ENCODE data around the gene CCR9. TPM values are rescaled to one million over a fixed set of nuclear protein-coding genes. Genes with fewer than 3 reads are reported as not detected.

Gene CCR9
- total and polyA plus RNA-seq, 8 donors, result 0.12 TPM; not detected in 7

DNA sequence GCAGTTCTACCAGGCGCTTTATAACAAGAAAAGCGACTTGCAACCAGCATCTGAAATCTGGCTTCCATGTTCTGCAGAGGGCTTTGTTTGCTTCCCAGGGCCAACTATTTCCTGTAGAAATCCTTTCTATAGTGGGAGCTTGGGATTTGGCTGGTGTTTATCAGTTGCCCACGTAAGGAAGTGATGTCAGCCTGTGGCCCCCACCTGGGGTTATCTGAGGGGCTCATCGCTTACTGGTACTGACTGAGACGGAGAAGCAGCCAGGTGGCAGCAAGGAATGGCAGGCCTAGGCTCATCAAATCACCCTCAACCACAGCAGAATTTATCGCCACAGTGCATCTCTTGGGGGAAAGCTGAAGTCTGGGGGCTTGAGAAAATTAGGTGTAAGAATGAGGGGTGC, 14.6 kb upstream of the CCR9 start:
- H3K4me3 ChIP-seq, result no peak overlapping the region
- FAIRE-seq (no peak), ATAC-seq (no peak), DNase-seq (no peak)
- intact Hi-C loops (cut with DNase I), result no loop called here
- H3K4me1 ChIP-seq, result no peaks in the 10 kb centered on the region
- H3K9me3 ChIP-seq, result no peaks in the 10 kb centered on the region
- H3K27ac ChIP-seq, result no peak overlapping the region
- 83 to 87% methylated on average over 6 of the region's 6 CpGs for WGBS, 2 donors
- no peak for TF ChIP-seq CTCF (IDR thresholded peaks at IDR 0.05)
- no peaks in the 10 kb centered on the region for H3K27me3 ChIP-seq
- no peaks in the 10 kb centered on the region for H3K36me3 ChIP-seq

- intact Hi-C loops (cut with DNase I), result no loop called here
- FAIRE-seq, result no peak
Observed at GRCh38 chr3:45872569-45872968, 13.8 kb upstream of the CCR9 start.

DNA sequence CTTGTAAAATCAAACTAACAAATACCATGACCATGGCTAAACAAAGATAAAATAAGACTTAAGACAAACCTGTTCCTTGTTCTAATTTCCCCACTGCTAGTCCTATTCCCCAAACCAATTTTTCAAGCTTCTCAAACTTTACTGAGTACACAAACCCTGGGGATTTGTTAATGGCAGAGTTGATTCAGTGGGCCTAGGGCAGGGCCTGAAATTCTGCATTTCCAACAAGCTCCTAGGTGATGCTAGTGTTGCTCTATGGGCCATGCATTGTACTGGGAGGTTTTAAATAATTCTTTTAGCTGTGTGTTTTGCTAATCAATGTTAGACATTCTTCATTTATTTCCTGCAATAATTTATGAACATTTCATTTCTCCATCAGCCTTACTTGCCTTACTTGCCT, 13.3 kb upstream of the CCR9 start:
- Histone ChIP-seq H3K4me1 (no peaks in the 10 kb centered on the region), H3K27me3 (no peaks in the 10 kb centered on the region), H3K9me3 (no peaks in the 10 kb centered on the region), H3K36me3 (no peaks in the 10 kb centered on the region), H3K27ac (no peak overlapping the region), H3K4me3 (no peak overlapping the region)
- no peak for ATAC-seq
- intact Hi-C loops (cut with DNase I), result no loop called here
- no peak for DNase-seq
- FAIRE-seq, result no peak
- no peak for TF ChIP-seq CTCF (IDR thresholded peaks at IDR 0.05)

More at GRCh38 chr3:45872569-45872968, 13.8 kb upstream of the CCR9 start:
- no peak for ATAC-seq
- no peaks in the 10 kb centered on the region for H3K9me3 ChIP-seq
- H3K27me3 ChIP-seq, result no peaks in the 10 kb centered on the region
- H3K4me3 ChIP-seq, result no peak overlapping the region
- 70 to 91% methylated on average over 2 of the region's 2 CpGs for WGBS, 2 donors
- no peak for TF ChIP-seq CTCF (IDR thresholded peaks at IDR 0.05)
- H3K4me1 ChIP-seq, result no peaks in the 10 kb centered on the region
- no peak for DNase-seq
- no peaks in the 10 kb centered on the region for H3K36me3 ChIP-seq
- no peak overlapping the region for H3K27ac ChIP-seq

GRCh38 chr3:45873638-45874037, 12.7 kb upstream of the CCR9 start:
- Histone ChIP-seq H3K4me3 (no peak overlapping the region), H3K9me3 (no peaks in the 10 kb centered on the region), H3K27me3 (no peaks in the 10 kb centered on the region), H3K36me3 (no peaks in the 10 kb centered on the region), H3K27ac (no peak overlapping the region), H3K4me1 (no peaks in the 10 kb centered on the region)
- WGBS, 2 donors, result 82 to 85% methylated on average over 4 of the region's 4 CpGs
- TF ChIP-seq CTCF (IDR thresholded peaks at IDR 0.05), result no peak
- ATAC-seq (no peak), FAIRE-seq (no peak), DNase-seq (no peak)
- intact Hi-C loops (cut with DNase I), result no loop called here

DNA sequence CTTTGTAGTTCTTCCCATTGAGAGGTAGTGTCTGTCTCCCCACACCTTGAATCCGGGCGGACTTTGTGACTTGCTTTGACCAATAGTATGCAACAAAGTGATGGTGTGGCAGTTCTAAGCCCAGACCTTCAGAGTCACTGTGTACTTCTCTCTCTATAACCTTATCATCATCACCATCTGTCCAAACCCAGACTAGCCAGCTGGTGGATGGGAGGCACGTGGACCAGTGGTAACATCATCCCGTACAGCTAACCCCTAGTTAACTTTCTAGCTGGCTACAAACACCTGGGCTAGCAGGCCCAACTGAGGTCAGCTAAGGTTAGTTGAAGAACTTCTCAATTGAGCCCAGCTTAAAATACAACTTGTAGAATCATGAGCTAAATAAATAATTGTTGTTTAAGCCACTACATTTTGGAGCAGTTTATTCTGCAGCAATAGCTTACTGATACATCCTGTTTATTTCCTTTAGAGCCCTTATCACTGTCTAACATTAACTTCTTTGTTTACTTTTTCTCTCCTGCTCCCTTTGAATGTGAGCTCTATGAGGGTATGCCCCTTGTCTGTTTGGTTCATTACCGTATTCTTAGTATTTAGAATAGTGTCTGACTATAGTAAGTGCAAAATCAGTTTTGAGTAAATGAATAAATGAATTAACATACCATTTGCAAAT, 11.5 kb upstream of the CCR9 start:
- Histone ChIP-seq H3K36me3 (no peaks in the 10 kb centered on the region), H3K4me1 (no peaks in the 10 kb centered on the region), H3K9me3 (no peaks in the 10 kb centered on the region), H3K4me3 (no peak overlapping the region), H3K27ac (no peak overlapping the region), H3K27me3 (no peaks in the 10 kb centered on the region)
- ATAC-seq, result no peak
- no peak for FAIRE-seq
- WGBS, 2 donors, result 82 to 89% methylated on average over 5 of the region's 5 CpGs
- no peak for TF ChIP-seq CTCF (IDR thresholded peaks at IDR 0.05)
- intact Hi-C loops (cut with DNase I), result no loop called here
- no peak for DNase-seq

All from pancreas (tissue), 10 donors.